Measurements from ENCODE around the gene SSBP2.

SSBP2 gene

DNA sequence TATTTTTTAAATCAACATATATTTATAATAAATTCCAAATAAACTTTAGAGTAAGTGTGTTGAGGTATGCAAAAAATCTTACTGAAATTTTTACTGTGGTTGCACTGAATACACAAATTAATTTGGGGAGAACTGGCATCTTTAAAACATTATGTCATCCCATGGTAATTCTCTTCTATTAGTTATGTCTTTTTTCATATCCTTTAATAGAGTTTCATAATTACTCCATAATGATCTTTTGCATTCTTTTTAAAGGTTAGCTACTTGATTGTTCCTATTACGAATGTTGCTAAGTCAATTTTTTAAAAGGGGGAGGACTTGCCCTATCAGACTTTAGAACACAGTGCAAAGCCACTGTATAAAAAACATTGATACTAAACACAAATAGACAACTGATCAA lies 26.8 kb downstream of the SSBP2 start:
- no peak overlapping the region for H3K27ac ChIP-seq (ENCODE audit: poor library complexity, severe bottlenecking)
- peaks cover 7% of the 10 kb centered on the region for H3K27me3 ChIP-seq (ENCODE audit: insufficient read depth, poor library complexity, severe bottlenecking)
- ATAC-seq (ENCODE audit: low read depth) (no peak), DNase-seq (ENCODE audit: low spot score) (no peak)
- H3K4me1 ChIP-seq (ENCODE audit: insufficient read depth, poor library complexity, severe bottlenecking), result peaks cover 2% of the 10 kb centered on the region
- TF ChIP-seq, protein P1, sequence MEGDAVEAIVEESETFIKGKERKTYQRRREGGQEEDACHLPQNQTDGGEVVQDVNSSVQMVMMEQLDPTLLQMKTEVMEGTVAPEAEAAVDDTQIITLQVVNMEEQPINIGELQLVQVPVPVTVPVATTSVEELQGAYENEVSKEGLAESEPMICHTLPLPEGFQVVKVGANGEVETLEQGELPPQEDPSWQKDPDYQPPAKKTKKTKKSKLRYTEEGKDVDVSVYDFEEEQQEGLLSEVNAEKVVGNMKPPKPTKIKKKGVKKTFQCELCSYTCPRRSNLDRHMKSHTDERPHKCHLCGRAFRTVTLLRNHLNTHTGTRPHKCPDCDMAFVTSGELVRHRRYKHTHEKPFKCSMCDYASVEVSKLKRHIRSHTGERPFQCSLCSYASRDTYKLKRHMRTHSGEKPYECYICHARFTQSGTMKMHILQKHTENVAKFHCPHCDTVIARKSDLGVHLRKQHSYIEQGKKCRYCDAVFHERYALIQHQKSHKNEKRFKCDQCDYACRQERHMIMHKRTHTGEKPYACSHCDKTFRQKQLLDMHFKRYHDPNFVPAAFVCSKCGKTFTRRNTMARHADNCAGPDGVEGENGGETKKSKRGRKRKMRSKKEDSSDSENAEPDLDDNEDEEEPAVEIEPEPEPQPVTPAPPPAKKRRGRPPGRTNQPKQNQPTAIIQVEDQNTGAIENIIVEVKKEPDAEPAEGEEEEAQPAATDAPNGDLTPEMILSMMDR (IDR thresholded peaks at IDR 0.05; ENCODE audit: poor library complexity, severe bottlenecking), result no peak
- H3K36me3 ChIP-seq (ENCODE audit: low read depth), result no peaks in the 10 kb centered on the region
- no peaks in the 10 kb centered on the region for H3K9me3 ChIP-seq (ENCODE audit: severe bottlenecking)
- no peak overlapping the region for H3K4me3 ChIP-seq (ENCODE audit: severe bottlenecking)

- no peak overlapping the region for H3K27ac ChIP-seq (ENCODE audit: poor library complexity, severe bottlenecking)
- no peak for ATAC-seq (ENCODE audit: low read depth)
- DNase-seq (ENCODE audit: low spot score), result no peak
- no peak overlapping the region for H3K4me3 ChIP-seq (ENCODE audit: severe bottlenecking)
- TF ChIP-seq, protein P1 (IDR thresholded peaks at IDR 0.05; ENCODE audit: poor library complexity, severe bottlenecking), result no peak
- H3K27me3 ChIP-seq (ENCODE audit: insufficient read depth, poor library complexity, severe bottlenecking), result peaks cover 7% of the 10 kb centered on the region
- H3K4me1 ChIP-seq (ENCODE audit: insufficient read depth, poor library complexity, severe bottlenecking), result peaks cover 2% of the 10 kb centered on the region
- no peaks in the 10 kb centered on the region for H3K36me3 ChIP-seq (ENCODE audit: low read depth)
- H3K9me3 ChIP-seq (ENCODE audit: severe bottlenecking), result no peaks in the 10 kb centered on the region
Measured at GRCh38 chr5:81721049-81721448, 29.8 kb downstream of the SSBP2 start.

- TF ChIP-seq, protein P1 (IDR thresholded peaks at IDR 0.05; ENCODE audit: poor library complexity, severe bottlenecking), result no peak
- no peak overlapping the region for H3K4me3 ChIP-seq (ENCODE audit: severe bottlenecking)
- H3K9me3 ChIP-seq (ENCODE audit: severe bottlenecking), result no peaks in the 10 kb centered on the region
- ATAC-seq (ENCODE audit: low read depth), result no peak
- H3K36me3 ChIP-seq (ENCODE audit: low read depth), result no peaks in the 10 kb centered on the region
- H3K27me3 ChIP-seq (ENCODE audit: insufficient read depth, poor library complexity, severe bottlenecking), result peaks cover 7% of the 10 kb centered on the region
- H3K4me1 ChIP-seq (ENCODE audit: insufficient read depth, poor library complexity, severe bottlenecking), result peaks cover 2% of the 10 kb centered on the region
- no peak for DNase-seq (ENCODE audit: low spot score)
- no peak overlapping the region for H3K27ac ChIP-seq (ENCODE audit: poor library complexity, severe bottlenecking)
Measured at GRCh38 chr5:81719743-81720345, 31.1 kb downstream of the SSBP2 start.

DNA sequence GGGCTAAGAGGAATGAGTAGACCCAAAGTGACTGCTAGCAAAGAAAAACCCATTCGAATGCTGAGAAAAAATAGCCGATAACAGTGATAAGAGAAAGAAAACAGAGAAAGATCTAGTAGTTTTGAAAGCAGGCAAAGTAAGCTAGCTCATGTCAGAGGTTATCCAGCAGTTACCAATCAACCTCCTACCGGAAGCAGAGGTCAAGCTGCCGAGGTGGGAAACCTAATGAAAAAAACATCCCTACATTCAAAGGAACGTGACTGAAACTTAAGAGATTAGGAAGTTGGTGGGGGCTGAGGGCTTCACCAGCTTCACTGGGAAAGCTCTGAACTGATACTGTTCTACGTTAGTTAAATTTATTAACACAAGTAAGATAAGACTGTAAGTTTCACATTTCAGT lies 32.6 kb downstream of the SSBP2 start:
- ATAC-seq (ENCODE audit: low read depth), result no peak
- DNase-seq (ENCODE audit: low spot score), result no peak
- Histone ChIP-seq H3K36me3 (ENCODE audit: low read depth) (no peaks in the 10 kb centered on the region), H3K4me1 (ENCODE audit: insufficient read depth, poor library complexity, severe bottlenecking) (no peaks in the 10 kb centered on the region), H3K27ac (ENCODE audit: poor library complexity, severe bottlenecking) (no peak overlapping the region), H3K4me3 (ENCODE audit: severe bottlenecking) (no peak overlapping the region), H3K27me3 (ENCODE audit: insufficient read depth, poor library complexity, severe bottlenecking) (peaks cover 7% of the 10 kb centered on the region), H3K9me3 (ENCODE audit: severe bottlenecking) (no peaks in the 10 kb centered on the region)
- TF ChIP-seq, protein P1 (IDR thresholded peaks at IDR 0.05; ENCODE audit: poor library complexity, severe bottlenecking), result no peak

- H3K9me3 ChIP-seq (ENCODE audit: severe bottlenecking), result no peaks in the 10 kb centered on the region
- TF ChIP-seq, protein P1 (IDR thresholded peaks at IDR 0.05; ENCODE audit: poor library complexity, severe bottlenecking), result no peak
- no peak for DNase-seq (ENCODE audit: low spot score)
- no peak for ATAC-seq (ENCODE audit: low read depth)
- H3K27me3 ChIP-seq (ENCODE audit: insufficient read depth, poor library complexity, severe bottlenecking), result peaks cover 7% of the 10 kb centered on the region
- no peak overlapping the region for H3K4me3 ChIP-seq (ENCODE audit: severe bottlenecking)
- H3K36me3 ChIP-seq (ENCODE audit: low read depth), result no peaks in the 10 kb centered on the region
- no peaks in the 10 kb centered on the region for H3K4me1 ChIP-seq (ENCODE audit: insufficient read depth, poor library complexity, severe bottlenecking)
- H3K27ac ChIP-seq (ENCODE audit: poor library complexity, severe bottlenecking), result no peak overlapping the region
Measured at GRCh38 chr5:81717860-81718259, 33.0 kb downstream of the SSBP2 start.

All from RWPE2 (cell line).